GM12864 (cell line): ENCODE results near the gene CEP70.
"Not testable (repeated sequence)": the region's sequence is repeated elsewhere in the genome, so short reads cannot be mapped to it uniquely, and the experiment has no call there.

ENCODE experiments used
- DNase-seq: peaks from one replicate; pipeline ENCODE4 v3.0.0-alpha.2; 2011; ENCODE audit warnings: low read depth
- H3K4me3 ChIP-seq: 2 replicates; pipeline ENCODE4 v1.5.1; 2011; ENCODE audit warnings: mild to moderate bottlenecking, low read depth, low read length, control low read depth
- TF ChIP-seq, protein P1 (sequence below): IDR thresholded peaks from 2 replicates; pipeline ENCODE4 v1.5.1; 2011; ENCODE audit warnings: low read depth, mild to moderate bottlenecking, moderate library complexity, low read length, control low read depth, inconsistent platforms; ENCODE audit errors: missing control alignments

CEP70 gene

DNA sequence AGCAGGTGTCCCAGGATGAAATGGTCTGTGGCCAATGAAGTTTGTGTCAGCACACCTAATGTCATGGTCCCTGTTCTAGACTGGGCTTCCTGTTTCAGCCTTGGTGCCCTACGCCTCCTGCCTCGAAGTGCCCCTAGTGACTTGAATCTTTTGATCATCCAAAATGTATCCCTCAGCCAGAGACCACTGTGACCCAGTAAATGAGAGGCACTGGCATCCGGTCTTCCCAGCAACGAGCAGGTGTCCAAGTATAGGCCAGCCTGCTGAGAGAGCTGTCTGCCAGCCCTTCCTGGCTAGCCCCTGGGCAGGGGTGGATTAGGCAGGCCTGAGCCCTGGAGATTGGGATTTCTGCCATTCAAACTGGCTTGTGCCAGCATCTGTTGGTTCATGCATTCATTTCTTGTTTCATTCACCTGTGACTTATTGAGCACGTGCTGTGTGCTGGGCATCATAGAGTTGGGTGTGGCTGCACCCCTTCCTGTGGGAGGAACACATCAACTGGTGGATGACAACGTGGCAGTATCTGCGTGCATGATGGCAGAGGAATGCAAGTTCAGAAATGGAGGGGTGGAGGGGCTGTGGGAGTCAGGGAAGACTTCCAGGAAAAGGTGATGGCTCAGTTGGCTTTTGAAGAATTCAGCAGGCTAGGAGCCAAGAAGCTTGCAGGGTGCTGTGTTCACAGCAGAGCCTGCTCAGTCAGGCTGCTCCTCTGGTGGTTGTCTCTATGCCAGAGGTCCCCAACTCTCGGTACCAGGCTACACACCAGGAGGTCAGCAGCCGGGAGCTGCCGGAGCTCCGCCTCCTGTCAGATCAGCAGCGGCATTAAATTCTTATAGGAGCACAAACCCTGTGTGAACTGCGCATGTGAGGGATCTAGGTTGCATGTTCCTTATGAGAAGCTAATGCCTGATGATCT, 138.0 kb downstream of the CEP70 start:
- no peak for DNase-seq
- no peak overlapping the region for H3K4me3 ChIP-seq
- TF ChIP-seq, protein P1, sequence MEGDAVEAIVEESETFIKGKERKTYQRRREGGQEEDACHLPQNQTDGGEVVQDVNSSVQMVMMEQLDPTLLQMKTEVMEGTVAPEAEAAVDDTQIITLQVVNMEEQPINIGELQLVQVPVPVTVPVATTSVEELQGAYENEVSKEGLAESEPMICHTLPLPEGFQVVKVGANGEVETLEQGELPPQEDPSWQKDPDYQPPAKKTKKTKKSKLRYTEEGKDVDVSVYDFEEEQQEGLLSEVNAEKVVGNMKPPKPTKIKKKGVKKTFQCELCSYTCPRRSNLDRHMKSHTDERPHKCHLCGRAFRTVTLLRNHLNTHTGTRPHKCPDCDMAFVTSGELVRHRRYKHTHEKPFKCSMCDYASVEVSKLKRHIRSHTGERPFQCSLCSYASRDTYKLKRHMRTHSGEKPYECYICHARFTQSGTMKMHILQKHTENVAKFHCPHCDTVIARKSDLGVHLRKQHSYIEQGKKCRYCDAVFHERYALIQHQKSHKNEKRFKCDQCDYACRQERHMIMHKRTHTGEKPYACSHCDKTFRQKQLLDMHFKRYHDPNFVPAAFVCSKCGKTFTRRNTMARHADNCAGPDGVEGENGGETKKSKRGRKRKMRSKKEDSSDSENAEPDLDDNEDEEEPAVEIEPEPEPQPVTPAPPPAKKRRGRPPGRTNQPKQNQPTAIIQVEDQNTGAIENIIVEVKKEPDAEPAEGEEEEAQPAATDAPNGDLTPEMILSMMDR, result no peak

- not testable (repeated sequence) for DNase-seq, H3K4me3 ChIP-seq
These were observed 140.1 kb downstream of the CEP70 start for GRCh38 chr3:138453940-138454339.

DNA sequence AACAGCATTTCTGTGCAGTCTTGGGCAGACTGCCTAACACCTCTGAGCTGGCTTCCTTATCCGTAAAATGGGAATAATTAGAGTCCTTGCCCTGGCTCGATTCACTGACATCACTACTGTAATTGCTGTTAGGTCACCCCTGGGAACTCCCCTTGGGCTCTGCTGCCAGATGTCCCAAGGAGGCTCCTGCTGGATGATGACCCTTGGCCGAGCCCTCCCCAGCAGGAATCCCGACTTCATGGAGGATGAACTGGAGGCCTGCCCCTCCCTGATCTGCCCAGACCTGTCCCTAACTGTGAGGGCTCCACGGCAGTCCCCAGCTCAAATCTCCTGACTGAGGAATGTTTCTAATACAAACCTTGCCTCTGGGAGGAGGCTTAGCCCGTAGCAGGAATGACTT, 141.6 kb downstream of the CEP70 start:
- no peak for DNase-seq
- TF ChIP-seq, protein P1, result no peak
- H3K4me3 ChIP-seq, result no peak overlapping the region

DNA sequence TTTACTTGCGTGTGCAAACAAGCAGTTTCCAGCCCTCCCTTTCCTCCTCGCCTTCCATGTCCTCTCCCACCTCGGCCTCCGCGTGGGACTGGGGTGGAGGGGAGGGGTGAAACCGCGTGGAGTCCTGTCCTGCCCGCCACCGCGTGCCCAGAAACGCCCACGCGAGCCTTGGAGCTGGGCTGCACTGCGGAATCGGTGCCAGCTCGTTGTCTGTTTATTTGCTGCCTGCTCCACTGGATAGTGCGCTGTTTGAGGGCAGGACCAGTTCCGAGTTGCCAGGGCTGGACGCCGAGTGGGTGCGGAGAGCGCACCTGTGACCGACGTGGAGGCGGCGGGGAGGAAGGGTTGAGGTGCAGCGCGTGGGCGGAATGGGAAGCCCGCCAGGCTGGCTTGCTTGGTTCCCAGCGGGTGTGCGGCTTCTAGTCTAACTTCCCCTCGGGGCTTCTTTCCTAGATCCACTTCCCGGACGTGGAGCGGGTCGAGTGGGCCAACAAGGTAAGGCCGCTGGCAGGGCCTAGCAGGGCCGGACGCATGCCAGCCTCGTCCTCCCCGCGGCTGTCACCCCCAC, 142.4 kb downstream of the CEP70 start:
- TF ChIP-seq, protein P1, result no peak
- DNase-seq, result no peak
- no peak overlapping the region for H3K4me3 ChIP-seq

- no peak for DNase-seq
- TF ChIP-seq, protein P1, result no peak
- no peak overlapping the region for H3K4me3 ChIP-seq
These were observed 143.2 kb downstream of the CEP70 start for GRCh38 chr3:138450704-138451424.

DNA sequence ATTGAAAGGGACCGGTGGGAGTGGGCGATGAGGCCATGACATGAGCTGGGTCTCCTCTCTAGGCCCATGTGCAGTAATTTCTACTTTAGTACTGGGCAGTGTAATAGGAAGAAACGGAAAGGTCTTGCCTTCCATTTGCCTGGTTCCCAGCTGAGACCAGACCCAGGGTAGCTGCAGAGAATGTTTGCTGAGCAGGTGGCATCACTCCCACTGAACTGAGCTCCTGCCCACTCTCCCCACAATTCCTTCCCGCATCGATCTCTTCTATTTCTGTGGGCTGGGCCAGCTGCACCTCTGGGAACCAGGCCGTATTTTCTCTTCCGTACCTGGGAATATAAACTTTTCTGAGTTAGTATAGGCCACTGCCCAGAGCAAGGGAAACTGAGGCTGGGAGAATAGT, 143.9 kb downstream of the CEP70 start:
- no peak for DNase-seq
- TF ChIP-seq, protein P1, result no peak

DNA sequence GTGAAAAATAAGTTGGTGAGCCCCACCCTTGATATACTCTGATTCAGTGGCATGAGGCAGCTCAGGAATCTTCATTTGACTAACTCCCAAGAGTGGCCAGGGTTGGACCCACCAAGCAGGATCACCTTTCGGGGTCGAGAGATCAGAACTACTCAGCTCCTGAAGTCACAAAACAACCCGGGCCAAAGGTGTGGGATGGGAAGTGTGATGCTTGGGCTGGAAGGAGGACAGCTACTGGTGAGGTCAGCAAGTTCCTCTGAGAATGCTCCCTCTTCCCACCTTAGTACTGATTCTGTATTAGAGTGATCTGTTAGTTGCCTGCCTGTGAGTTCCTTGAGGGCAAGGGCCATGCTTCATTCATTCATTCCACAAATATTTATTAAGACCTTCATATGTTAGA, 144.6 kb downstream of the CEP70 start:
- no peak overlapping the region for H3K4me3 ChIP-seq
- DNase-seq, result no peak
- TF ChIP-seq, protein P1, result no peak

More for the DNA sequence above, 143.9 kb downstream of the CEP70 start:
- H3K4me3 ChIP-seq, result no peak overlapping the region
